Bronchial epithelial cell (primary cell): ENCODE measurements around the gene CEBPG. TPM values are rescaled to one million over a fixed set of nuclear protein-coding genes. Genes with fewer than 3 reads are reported as not detected.

Experiments used
- DNase-seq: peaks from one replicate; pipeline ENCODE4 v3.0.0-alpha.2; 2010; ENCODE audit warnings: low read depth
- FAIRE-seq: peaks from 2 replicates; lab custom pipeline; 2011; peaks lifted over from hg19 to GRCh38; lab: Jason Lieb, UNC
- H3K27me3 ChIP-seq: 2 replicates; pipeline ENCODE4 v1.5.1; 2011; ENCODE audit warnings: low read length; ENCODE audit not compliant: control insufficient read depth, insufficient read depth
- H3K36me3 ChIP-seq: 2 replicates; pipeline ENCODE4 v1.5.1; 2011; ENCODE audit warnings: low read length; ENCODE audit not compliant: control insufficient read depth, insufficient read depth
- H3K4me3 ChIP-seq: 2 replicates; pipeline ENCODE4 v1.5.1; 2011; ENCODE audit warnings: mild to moderate bottlenecking, low read depth, low read length, control low read depth
- CTCF ChIP-seq: IDR thresholded peaks from 2 replicates; pipeline ENCODE4 v1.5.1; 2011; ENCODE audit warnings: mild to moderate bottlenecking, moderate library complexity, low read length, control low read depth, inconsistent platforms; ENCODE audit not compliant: insufficient read depth, severe bottlenecking
- total RNA-seq: library from RNA; depleted of rRNA; stranded (reverse); fragments of >200 nt; gene quantifications from 2 replicates; pipeline ENCODE4 v1.2.1, GENCODE V29; 2014

CEBPG gene
- total RNA-seq, 1 donor from 2014 or later, result 128 TPM

DNA sequence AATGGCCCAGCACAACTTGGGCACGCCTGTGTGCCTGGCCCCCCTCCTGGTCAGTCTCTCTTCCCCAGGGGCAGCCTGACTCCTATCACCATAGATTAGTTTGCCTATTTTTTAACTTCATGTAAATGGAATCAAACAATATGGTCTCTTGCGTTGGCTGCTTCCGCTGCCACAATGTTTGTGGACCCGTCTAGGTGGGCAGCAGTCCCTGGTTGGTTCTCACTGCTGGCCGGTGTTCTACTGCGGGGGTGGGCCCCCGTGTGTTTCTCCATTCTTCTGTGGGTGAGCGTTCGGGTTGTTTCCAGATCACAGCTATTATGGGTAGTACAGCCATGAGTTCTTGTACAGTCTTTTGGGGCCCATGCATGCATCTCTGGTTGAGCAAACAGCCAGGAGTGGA is 47.3 kb downstream of the CEBPG start:
- FAIRE-seq (no peak), DNase-seq (no peak)
- H3K36me3 ChIP-seq, result no peaks in the 10 kb centered on the region
- H3K27me3 ChIP-seq, result no peaks in the 10 kb centered on the region
- no peak overlapping the region for H3K4me3 ChIP-seq
- no peak for TF ChIP-seq CTCF

DNA sequence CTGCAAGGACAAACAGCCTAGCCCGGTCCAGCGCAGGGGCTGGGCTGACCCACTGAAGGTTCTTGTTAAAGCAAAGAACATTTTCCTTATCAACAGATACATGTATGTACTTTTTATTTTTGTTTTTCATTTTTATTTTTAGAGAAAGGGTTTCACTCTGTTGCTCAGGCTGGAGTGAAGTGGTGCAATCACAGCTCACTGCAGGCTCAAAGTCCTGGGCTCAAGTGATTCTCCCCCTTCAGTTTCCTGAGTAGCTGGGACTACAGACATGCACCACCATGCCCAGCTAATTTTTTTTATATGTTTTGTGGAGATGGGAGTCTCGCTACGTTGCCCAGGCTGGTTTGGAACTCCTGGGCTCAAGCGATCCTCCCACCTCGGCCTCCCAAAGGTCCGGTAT is 47.9 kb downstream of the CEBPG start:
- TF ChIP-seq CTCF, result no peak
- Histone ChIP-seq H3K36me3 (no peaks in the 10 kb centered on the region), H3K27me3 (no peaks in the 10 kb centered on the region), H3K4me3 (no peak overlapping the region)
- no peak for FAIRE-seq
- no peak for DNase-seq

DNA sequence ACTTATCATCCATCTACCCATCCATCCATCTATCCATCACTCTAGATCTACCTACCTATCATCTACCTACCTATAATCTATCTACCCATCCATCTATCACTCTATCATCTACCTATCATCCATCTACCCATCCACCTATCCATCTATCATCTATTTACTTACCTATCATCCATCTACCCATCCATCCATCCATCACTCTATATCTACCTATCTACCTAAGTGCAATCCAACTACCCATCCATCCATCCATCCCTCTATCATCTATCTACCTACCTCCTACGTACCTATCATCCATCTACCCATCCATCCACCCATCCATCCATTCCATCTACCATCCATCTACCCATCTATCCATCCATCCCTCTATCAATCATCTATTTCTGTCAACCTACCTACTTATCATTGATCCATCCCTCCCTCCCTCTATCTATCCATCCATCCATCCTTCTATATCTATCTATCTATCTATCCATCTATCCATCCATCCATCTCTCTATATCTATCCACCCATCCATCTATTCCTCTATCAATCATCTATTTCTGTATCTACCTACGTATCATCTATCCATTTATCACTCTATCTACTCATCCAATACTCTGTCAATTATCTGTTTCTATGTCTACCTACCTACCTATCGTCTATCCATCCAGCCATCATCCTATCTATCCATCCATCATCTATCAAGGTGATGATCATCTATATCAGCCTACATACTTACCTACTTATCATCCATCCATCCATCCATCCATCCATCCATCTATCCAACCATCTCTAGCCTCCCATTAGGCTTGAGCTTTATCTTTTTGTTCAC is 49.1 kb downstream of the CEBPG start:
- H3K4me3 ChIP-seq, result no peak overlapping the region
- H3K36me3 ChIP-seq, result no peaks in the 10 kb centered on the region
- no peaks in the 10 kb centered on the region for H3K27me3 ChIP-seq
- no peak for DNase-seq
- no peak for FAIRE-seq
- no peak for TF ChIP-seq CTCF

DNA sequence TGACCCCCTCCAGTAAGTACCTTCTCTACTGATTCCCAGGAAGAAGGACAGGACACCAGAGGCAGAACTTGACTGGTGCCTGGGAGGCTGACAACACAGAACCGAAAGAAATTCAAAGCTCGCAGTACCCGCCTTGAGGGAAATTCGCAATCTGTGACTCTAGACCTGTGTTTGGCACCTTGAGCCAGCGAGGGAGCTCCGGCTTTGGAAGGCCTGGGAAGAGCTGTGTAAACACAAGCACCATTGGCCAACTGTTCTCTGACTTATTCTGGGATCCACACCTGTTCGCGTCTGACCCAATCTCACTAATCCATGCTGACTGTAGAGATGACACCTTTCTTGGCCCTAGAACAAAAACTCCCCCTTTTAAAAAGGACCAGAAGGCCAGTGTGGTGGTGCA is 50.7 kb downstream of the CEBPG start:
- TF ChIP-seq CTCF, result no peak
- Histone ChIP-seq H3K27me3 (no peaks in the 10 kb centered on the region), H3K4me3 (no peak overlapping the region), H3K36me3 (no peaks in the 10 kb centered on the region)
- FAIRE-seq (no peak), DNase-seq (no peak)

DNA sequence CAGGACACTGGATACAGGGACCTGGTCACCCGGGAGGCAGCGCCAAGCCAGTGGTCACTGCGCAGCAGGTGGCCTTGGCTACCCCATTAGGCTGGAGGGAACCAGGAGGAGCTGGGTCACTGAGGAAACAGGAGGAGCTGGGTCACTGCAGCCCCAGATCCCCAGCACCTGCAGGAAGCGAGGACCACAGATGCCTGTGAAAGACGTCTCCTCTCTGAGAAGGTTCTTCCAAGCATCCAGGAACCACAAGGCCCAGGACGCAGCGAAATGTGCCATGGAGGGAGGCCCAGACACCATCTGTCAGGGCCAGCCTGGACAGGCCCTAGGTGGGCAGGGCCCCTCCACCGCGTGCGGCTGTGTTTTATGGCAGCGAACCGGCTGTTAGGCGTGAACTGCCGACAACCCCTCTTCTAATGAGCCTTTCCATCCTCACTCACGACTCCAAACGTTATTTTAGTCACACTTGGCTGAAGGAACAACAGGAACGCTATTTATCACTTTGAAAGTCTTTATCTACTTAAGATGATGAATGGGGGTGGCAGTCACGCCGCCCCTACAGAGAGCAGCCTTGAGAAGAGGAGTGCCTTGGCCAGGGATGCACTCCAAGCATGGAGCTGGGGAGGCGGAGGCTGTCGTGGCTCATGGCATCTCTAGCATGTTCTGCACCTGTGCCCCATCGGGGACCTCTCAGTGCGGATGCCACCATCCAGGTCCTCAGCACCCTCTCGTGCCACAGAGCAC is 53.3 kb downstream of the CEBPG start:
- no peak for FAIRE-seq
- Histone ChIP-seq H3K27me3 (no peaks in the 10 kb centered on the region), H3K36me3 (no peaks in the 10 kb centered on the region), H3K4me3 (no peak overlapping the region)
- no peak for TF ChIP-seq CTCF
- no peak for DNase-seq
